IPS DF 19.7 (cell line): ENCODE measurements around the gene STAM2.
"Not testable (repeated sequence)": the region's sequence is repeated elsewhere in the genome, so short reads cannot be mapped to it uniquely, and the experiment has no call there.

Experiments used
- DNase-seq: peaks from one replicate; pipeline ENCODE4 v3.0.0-alpha.2; 2013; ENCODE audit warnings: low read depth, low spot score

Gene STAM2

GRCh38 chr2:152172201-152172785 lies 3.3 kb downstream of the STAM2 start:
- not testable (repeated sequence) for DNase-seq

- DNase-seq: no peak
These were observed 3.8 kb downstream of the STAM2 start for GRCh38 chr2:152171718-152172117.

- DNase-seq: not testable (repeated sequence)
These were observed 6.4 kb downstream of the STAM2 start for GRCh38 chr2:152169158-152169557.

GRCh38 chr2:152167470-152167869 lies 8.1 kb downstream of the STAM2 start:
- not testable (repeated sequence) for DNase-seq

GRCh38 chr2:152167065-152167464 lies 8.5 kb downstream of the STAM2 start:
- DNase-seq: no peak

- no peak for DNase-seq
These were observed 8.9 kb downstream of the STAM2 start for GRCh38 chr2:152166633-152167032.

- no peak for DNase-seq
These were observed 9.8 kb downstream of the STAM2 start for GRCh38 chr2:152165780-152166179.

- DNase-seq: no peak
These were observed 10.3 kb downstream of the STAM2 start for GRCh38 chr2:152165306-152165705.

- not testable (repeated sequence) for DNase-seq
These were observed 11.9 kb downstream of the STAM2 start for GRCh38 chr2:152163669-152164068.

GRCh38 chr2:152162141-152162540 lies 13.4 kb downstream of the STAM2 start:
- no peak for DNase-seq

GRCh38 chr2:152161598-152161997 lies 14.0 kb downstream of the STAM2 start:
- no peak for DNase-seq

- DNase-seq: not testable (repeated sequence)
These were observed 15.2 kb downstream of the STAM2 start for GRCh38 chr2:152160378-152160777.

GRCh38 chr2:152157253-152157652 lies 18.3 kb downstream of the STAM2 start:
- no peak for DNase-seq

- no peak for DNase-seq
These were observed 20.4 kb downstream of the STAM2 start for GRCh38 chr2:152155209-152155608.

- DNase-seq: no peak
These were observed 21.1 kb downstream of the STAM2 start for GRCh38 chr2:152154462-152154861.

- no peak for DNase-seq
These were observed 40.9 kb downstream of the STAM2 start for GRCh38 chr2:152134488-152135280.

GRCh38 chr2:152132306-152132705 lies 43.3 kb downstream of the STAM2 start:
- no peak for DNase-seq

GRCh38 chr2:152127628-152128027 lies 47.9 kb downstream of the STAM2 start:
- no peak for DNase-seq

GRCh38 chr2:152126664-152127063 lies 48.9 kb downstream of the STAM2 start:
- DNase-seq: no peak

- DNase-seq: no peak
These were observed 53.4 kb downstream of the STAM2 start for GRCh38 chr2:152122161-152122560.

GRCh38 chr2:152120430-152120829 lies 55.1 kb downstream of the STAM2 start:
- DNase-seq: no peak

- DNase-seq: no peak
These were observed 59.6 kb downstream of the STAM2 start for GRCh38 chr2:152115952-152116351.

- no peak for DNase-seq
These were observed 61.2 kb downstream of the STAM2 start for GRCh38 chr2:152114366-152114765.
